ENCODE results near the gene MYT1. TPM values are rescaled to one million over a fixed set of nuclear protein-coding genes. Genes with fewer than 3 reads are reported as not detected.

The MYT1 gene
- total and polyA plus RNA-seq, 2 of the 13 experiments (the other 11 are each of a cell fraction or from before 2014, with no cell fraction given) = 0.58 to 2.5 TPM

- peak; percentile 75; the same call in 1 of the 2 replicates for TF ChIP-seq CAMTA2 (CRISPR knock-in tag; IDR thresholded peaks at IDR 0.05; ENCODE audit: borderline replicate concordance)
- TF ChIP-seq UBTF (CRISPR knock-in tag; IDR thresholded peaks at IDR 0.05) = peak; percentile 90
- peak; percentile 95 for TF ChIP-seq ZNF614 (CRISPR knock-in tag; IDR thresholded peaks at IDR 0.05; ENCODE audit: borderline replicate concordance)
- TF ChIP-seq LBX2 (CRISPR knock-in tag; IDR thresholded peaks at IDR 0.05; ENCODE audit: borderline replicate concordance) = peak; percentile 90; the same call in 1 of the 2 replicates
- TF ChIP-seq ZNF792 (CRISPR knock-in tag; IDR thresholded peaks at IDR 0.05) = peak; percentile 99
- TF ChIP-seq ZNF572 (CRISPR knock-in tag; IDR thresholded peaks at IDR 0.05) = no peak
- no peak for TF ChIP-seq CHD4 (IDR thresholded peaks at IDR 0.05; ENCODE audit: borderline replicate concordance, low read length)
- TF ChIP-seq PPARG (CRISPR knock-in tag; conservative IDR thresholded peaks at IDR 0.05) = peak; percentile 93
- TF ChIP-seq ZNF597 (CRISPR knock-in tag; IDR thresholded peaks at IDR 0.05) = no peak
- TF ChIP-seq NFRKB (IDR thresholded peaks at IDR 0.05) = no peak
- no peak; the same call in 1 of the 2 replicates for TF ChIP-seq PLSCR1 (CRISPR knock-in tag; IDR thresholded peaks at IDR 0.05; ENCODE audit: borderline replicate concordance)
- no peak for TF ChIP-seq RARG (CRISPR knock-in tag; IDR thresholded peaks at IDR 0.05; ENCODE audit: low read depth)
- TF ChIP-seq ZKSCAN5 (CRISPR knock-in tag; IDR thresholded peaks at IDR 0.05) = no peak
- peak; percentile 93 for TF ChIP-seq DBP (CRISPR knock-in tag; IDR thresholded peaks at IDR 0.05; ENCODE audit: not compliant biosample characterization)
These were observed 2.7 kb upstream of the MYT1 start (continued) for GRCh38 chr20:64161356-64162238.

Data from HepG2 (cell line).